ENCODE data around the gene PDXK. TPM values are rescaled to one million over a fixed set of nuclear protein-coding genes. Genes with fewer than 3 reads are reported as not detected.

The PDXK gene
- total and polyA plus RNA-seq, 9 of the 15 experiments (the other 6 are each of a cell fraction or from before 2014, with no cell fraction given) = 5.6 to 162 (median 76.5) TPM

GRCh38 chr21:43718872-43719747 lies at the start of gene PDXK (continued):
- TF ChIP-seq ZNF407 (IDR thresholded peaks at IDR 0.05; ENCODE audit: low read depth) (no peak), EP400 (IDR thresholded peaks at IDR 0.05) (peak; percentile 92), TBP (optimal IDR thresholded peaks at IDR 0.05; ENCODE audit: low read depth, low read length) (peak; percentile 84), KDM5B (IDR thresholded peaks at IDR 0.05; ENCODE audit: insufficient replicate concordance, low read depth, low read length) (no peak), PRPF4 (IDR thresholded peaks at IDR 0.05; ENCODE audit: insufficient read depth, low read depth, low read length, poor library complexity, severe bottlenecking) (no peak), SAP30 (IDR thresholded peaks at IDR 0.05; ENCODE audit: borderline replicate concordance, insufficient read depth, low read depth, low read length, poor library complexity, severe bottlenecking) (peak; percentile 78), HDAC2 (IDR thresholded peaks at IDR 0.05) (no peak), HDAC1 (IDR thresholded peaks at IDR 0.05) (peak in 1 of 2 experiments; percentile 62; a peak in 2 of 4 replicates), ZNF436 (CRISPR knock-in tag; IDR thresholded peaks at IDR 0.05) (no peak), PCBP2 (IDR thresholded peaks at IDR 0.05; ENCODE audit: low read depth, low read length, poor library complexity, severe bottlenecking) (no peak), ZNF274 (IDR thresholded peaks at IDR 0.05; ENCODE audit: borderline replicate concordance, low read depth, low read length) (no peak), SMC3 (conservative IDR thresholded peaks at IDR 0.05; ENCODE audit: insufficient read depth, low read depth, low read length) (no peak), IFI16 (CRISPR knock-in tag; IDR thresholded peaks at IDR 0.05) (no peak), E2F5 (CRISPR knock-in tag; IDR thresholded peaks at IDR 0.05) (no peak), BACH1 (tag; IDR thresholded peaks at IDR 0.05) (no peak), TCF15 (CRISPR knock-in tag; IDR thresholded peaks at IDR 0.05) (no peak), ETS2 (tag; IDR thresholded peaks at IDR 0.05; ENCODE audit: borderline replicate concordance, poor library complexity, severe bottlenecking) (no peak)

Measured in K562 (cell line).